ENCODE measurements around the gene MEGF11.

MEGF11 gene

DNA sequence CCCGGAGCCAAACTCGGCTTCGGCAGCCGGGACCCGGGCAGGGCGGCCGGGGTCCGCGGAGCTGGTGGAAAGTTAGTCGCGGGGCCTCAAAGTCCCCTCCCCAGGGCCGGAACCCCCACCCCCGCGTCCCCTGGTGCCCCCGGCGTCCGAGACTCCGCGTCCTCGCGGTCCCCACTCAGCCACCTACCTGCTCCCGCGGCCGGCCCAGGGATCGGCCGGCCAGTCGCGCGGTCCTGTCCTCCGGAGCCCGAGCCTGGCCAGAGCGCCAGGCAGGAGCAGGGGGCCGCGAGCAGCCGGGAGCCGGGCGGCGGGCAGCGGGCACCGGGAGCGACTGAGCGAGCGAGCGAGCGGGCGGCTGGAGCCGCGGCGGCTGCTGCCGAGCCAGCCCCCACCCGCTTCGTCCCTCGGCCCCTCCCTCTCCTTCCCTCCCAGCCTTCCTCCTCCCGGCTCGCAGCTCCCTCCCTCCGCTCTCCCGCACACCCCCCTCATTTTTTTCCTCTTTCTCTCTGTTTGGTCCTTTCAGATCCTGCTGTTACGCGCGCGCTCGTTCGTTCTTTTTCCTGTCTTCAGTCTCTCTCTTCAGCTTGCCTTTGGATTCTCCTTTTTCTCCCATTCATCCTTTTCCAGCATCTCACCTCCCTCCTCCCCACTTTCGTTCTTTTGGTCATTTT lies at the start of gene MEGF11:
Gene MEGF11, minus strand, starts transcription at position 333 of the 671 bp plus-strand sequence. CDS start 125,347 bp downstream, outside the sequence.
- DNase-seq (ENCODE audit: low read depth, low spot score), result peak; percentile 73

DNA sequence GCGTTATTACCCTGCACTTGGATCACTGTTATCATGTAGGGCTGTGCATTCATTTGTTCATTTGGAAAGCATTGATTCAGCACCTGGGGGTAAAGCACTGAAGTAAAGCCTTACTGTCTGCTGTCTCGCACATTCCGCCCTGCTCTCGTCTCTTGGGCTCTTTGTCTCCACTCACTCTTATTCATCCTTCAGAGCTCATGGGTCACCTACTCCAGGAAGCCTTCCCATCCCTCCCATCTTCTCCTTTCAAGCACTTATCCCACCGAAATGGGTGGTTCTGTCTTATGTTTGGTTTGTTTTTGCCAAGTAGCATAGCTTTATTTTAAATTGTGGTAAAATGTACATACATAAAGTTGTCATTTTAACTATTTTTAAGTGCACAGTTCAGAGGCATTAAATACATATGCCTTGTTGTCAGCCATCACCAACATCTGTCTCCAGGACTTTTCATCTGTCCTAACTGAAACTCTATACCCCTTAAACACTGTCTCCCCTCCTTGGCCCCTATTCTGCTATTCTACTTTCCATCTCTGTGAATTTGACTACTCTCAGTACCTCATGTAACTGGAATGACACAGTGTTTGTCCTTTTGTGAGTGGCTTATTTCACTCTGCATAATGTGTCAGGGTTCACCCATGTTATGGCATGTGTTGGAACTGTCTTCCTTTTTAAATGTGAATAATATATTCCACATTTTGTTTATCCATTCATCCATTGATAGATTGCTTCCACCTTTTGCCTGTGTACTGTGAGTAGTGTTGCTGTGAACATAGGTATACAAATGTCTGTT lies 49.1 kb upstream of the MEGF11 start:
- DNase-seq (ENCODE audit: low read depth, low spot score), result no peak

- DNase-seq (ENCODE audit: low read depth, low spot score), result peak; percentile 13
Observed at GRCh38 chr15:66298803-66299251, 45.3 kb upstream of the MEGF11 start.

DNA sequence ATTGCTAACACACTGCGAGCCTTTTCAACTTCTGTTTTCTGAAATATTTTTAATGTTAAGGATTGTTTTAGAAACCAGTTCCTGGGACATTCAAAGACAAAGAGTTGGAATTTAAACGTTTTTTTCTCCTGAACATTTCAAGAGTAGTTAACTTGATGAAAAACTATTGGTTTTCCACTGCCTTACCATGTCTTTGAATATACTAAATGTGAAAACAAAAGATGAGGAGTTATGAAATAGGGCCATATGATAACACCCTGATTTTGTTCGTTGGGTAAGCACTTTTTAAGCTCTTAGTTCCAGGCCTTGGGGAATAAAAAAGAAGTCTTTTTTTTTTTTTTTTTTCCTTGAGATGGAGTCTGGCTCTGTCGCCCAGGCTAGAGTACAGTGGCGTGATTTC lies 42.6 kb upstream of the MEGF11 start:
- no peak for DNase-seq (ENCODE audit: low read depth, low spot score)

- no peak for DNase-seq (ENCODE audit: low read depth, low spot score)
Observed at GRCh38 chr15:66294932-66295235, 41.3 kb upstream of the MEGF11 start.

GRCh38 chr15:66294157-66294931 lies 40.8 kb upstream of the MEGF11 start:
- DNase-seq (ENCODE audit: low read depth, low spot score), result peak; percentile 77

- DNase-seq (ENCODE audit: low read depth, low spot score), result peak; percentile 73
Observed at GRCh38 chr15:66293419-66294156, 40.0 kb upstream of the MEGF11 start, which contains the start of gene DIS3L. TSS of gene DIS3L (plus strand) at chr15:66293568. CDS start at chr15:66293597, 29 bp downstream.

DNA sequence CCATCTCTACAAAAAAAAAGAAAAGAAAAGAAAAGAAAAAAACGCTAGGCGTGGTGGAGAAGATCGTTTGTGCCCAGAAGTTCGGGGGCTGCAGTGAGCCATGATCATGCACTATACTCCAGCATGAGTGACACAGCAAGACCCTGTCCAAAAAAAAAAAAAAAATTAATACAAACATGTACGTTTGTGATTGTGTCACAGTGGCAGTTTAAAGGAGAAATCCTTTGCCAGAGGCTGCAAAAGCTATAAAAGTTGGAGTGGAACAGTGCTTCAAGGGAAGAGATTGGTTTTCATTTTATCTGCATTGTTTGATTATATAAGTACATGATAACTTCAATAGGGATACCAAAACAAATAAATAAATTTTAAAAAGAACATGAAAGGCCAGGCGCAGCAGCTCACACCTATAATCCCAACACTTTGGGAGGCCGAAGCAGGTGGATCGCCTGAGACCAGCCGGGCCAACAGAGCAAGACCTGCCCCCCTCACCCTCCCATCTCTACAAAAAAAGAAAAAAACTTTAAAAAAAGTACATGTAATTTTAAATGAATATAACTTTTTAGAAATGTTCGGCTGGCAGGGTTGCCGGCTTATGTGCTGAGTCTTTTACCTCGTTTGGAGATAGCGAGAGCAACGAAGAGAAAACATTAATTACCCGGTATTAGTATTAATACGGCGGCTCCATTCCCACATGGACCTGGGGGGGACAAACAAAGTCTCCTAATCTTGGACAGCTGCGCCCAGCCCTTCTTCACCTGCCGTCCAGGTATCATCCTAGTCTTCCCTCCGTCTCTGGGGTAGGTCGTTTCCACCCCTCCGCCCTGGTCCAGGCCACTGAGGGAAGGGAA lies 39.2 kb upstream of the MEGF11 start:
- DNase-seq (ENCODE audit: low read depth, low spot score), result no peak

- DNase-seq (ENCODE audit: low read depth, low spot score), result no peak
Observed at GRCh38 chr15:66291816-66292570, 38.4 kb upstream of the MEGF11 start.

DNA sequence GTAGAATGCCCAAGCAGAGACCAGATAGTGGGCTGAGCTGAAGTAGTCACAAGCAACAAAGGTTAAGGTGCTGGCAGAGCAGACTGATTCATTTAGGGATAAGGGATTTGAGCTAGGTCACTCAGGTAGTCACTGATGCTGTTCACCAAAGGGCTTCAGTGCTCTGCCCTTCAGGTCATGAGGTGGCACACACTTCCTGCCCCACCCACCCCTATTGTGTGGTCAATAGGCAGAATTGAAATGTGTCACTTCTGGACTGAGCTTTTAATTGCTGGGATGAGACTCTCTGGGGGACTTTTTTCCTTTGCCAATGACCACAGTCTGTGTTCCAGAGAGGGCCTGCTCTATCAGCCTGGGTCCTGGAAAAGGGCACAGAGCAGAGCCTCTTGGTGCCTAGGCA lies 37.0 kb upstream of the MEGF11 start:
- no peak for DNase-seq (ENCODE audit: low read depth, low spot score)

DNA sequence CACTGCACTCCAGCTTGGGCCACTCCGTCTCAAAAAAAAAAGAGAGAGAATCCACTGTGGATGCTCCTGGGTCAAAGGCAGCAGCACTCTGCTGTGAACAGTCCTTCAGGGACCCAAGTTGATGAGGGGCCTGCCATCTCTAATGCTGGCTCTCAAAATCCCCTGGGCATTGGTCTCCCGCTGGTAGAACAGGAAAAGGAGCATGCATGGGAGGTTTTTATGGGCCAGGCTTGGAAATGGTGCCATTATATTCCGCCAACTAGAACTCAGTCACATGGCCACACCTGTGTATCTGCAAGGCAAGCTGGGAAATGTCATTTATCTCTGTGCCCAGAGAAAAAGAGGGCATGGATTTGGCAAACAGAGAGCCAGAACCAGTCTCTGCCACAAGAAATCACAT lies 36.5 kb upstream of the MEGF11 start:
- no peak for DNase-seq (ENCODE audit: low read depth, low spot score)

DNA sequence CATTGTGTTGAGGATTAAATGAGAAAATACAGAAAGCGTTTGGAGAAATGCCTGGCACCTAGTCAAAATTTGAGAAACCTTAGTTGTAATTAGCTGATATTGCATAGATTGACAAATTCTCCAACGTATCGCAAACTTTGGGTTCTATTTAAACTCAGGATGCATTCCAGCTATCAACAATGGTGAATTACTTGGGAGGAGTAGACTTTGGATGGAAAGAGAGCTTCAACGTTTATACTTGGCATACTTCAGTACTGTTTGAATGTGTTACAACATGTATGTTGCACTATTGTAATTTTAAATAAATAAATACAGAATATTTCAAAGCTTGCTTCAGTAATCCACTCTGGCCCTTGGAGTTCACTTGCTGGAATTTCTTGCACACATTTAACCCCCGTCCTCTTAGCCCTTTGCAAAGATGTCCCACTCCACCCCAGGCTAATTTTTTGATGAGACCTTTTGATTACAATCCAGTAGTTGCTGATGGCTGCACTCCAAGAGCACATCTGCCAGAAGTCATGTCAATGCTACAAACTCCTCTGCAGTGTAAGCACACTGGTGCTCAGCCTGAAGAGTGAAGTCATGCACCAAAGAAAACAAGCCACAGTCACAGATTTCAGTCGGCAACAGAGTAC lies 35.1 kb upstream of the MEGF11 start:
- no peak for DNase-seq (ENCODE audit: low read depth, low spot score)

- no peak for DNase-seq (ENCODE audit: low read depth, low spot score)
Observed at GRCh38 chr15:66288093-66288492, 34.5 kb upstream of the MEGF11 start.

- peak; percentile 38 for DNase-seq (ENCODE audit: low read depth, low spot score)
Observed at GRCh38 chr15:66287461-66288057, 34.0 kb upstream of the MEGF11 start.

DNA sequence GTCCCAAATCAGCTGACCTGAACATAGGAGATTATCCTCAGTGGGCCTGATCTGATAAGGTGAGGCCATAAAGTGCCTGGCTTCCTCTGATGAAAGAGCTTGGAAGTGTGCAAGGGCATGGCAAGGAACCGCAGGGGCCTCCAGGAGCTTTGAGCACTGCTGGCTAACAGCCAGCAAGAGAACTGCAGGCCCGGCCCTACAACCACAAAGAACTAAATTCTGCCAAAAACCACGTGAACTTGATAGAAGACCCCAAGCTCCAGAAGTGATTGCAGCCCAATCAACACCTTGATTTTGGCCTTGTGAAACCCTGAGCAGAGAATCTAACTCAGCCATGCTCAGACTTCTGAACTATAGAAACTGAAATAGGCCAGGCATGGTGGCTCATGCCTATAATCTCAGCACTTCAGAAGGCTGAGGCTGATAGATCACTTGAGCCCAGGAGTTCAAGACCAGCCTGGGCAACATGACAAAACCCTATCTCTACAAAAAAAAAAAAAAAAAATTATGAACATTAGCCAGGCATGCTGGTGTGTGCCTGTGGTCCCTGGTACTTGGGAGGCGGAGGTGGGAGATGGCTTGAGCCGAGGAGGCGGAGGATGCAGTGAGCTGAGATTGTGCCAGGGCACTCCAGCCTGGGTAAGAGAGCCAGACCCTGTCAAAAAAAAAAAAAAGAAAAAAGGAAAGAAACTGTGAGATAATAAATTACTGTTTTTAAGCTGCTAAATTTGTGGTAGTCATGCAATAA lies 32.2 kb upstream of the MEGF11 start:
- peak; percentile 55 for DNase-seq (ENCODE audit: low read depth, low spot score)

- no peak for DNase-seq (ENCODE audit: low read depth, low spot score)
Observed at GRCh38 chr15:66284271-66284670, 30.7 kb upstream of the MEGF11 start.

- DNase-seq (ENCODE audit: low read depth, low spot score), result no peak
Observed at GRCh38 chr15:66278671-66279070, 25.1 kb upstream of the MEGF11 start.

- peak; percentile 38 for DNase-seq (ENCODE audit: low read depth, low spot score)
Observed at GRCh38 chr15:66278056-66278455, 24.5 kb upstream of the MEGF11 start.
